ENCODE results near the gene NFATC2. TPM values are rescaled to one million over a fixed set of nuclear protein-coding genes. Genes with fewer than 3 reads are reported as not detected.

NFATC2 gene
- total and polyA plus RNA-seq, 2 experiments from 2014 or later, result 0.52 to 0.59 TPM

DNA sequence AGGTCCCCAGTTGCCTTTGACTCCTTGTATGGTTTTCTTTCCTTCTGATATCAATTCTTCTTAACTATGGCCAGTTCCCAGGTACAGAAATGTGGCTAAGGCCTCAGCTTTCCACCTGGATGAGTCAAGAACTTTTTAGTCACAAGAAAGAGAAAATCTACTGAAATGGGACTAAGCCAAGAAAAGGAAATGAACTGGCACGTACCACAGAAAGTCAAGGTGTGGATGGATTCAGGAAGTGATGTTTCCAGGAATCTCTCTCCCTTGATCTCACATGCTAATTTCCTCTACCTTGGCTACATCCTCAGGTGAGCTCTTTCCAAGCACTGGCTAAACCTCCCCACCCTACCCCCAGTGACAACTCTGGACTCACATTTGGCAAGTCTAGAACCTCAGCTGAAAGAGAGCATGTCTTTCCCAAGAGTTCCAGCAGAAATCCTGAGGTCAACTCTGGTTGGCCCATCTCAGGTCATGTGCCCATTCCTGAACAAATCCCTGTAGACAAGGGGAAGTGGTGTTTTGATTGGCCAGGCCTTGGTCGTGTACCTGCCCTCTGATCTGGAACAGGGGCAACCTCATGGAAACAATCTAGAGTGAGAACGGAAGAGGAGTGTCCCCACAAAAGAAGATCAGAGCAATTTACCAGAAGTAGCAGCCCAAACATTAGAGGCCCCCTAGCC is 205.3 kb downstream of the NFATC2 start:
- H3K36me3 ChIP-seq (ENCODE audit: insufficient read depth), result no peaks in the 10 kb centered on the region
- H3K4me3 ChIP-seq, result no peak overlapping the region
- H3F3A ChIP-seq (replicated peaks; ENCODE audit: low read depth), result no peaks in the 10 kb centered on the region
- H3K4me1 ChIP-seq (ENCODE audit: insufficient read depth), result no peaks in the 10 kb centered on the region
- H3K36me3 Mint-ChIP-seq (ENCODE audit: low read depth), result no peaks in the 10 kb centered on the region; the same call in 2 of the 3 replicates
- peaks cover 12% of the 10 kb centered on the region for H3K9me2 ChIP-seq (ENCODE audit: insufficient read depth)
- peaks cover 9% of the 10 kb centered on the region; the same call in 2 of the 3 replicates for H3K9me3 Mint-ChIP-seq
- no peaks in the 10 kb centered on the region for H4K20me1 ChIP-seq (replicated peaks; ENCODE audit: insufficient read depth)
- no peaks in the 10 kb centered on the region for H3K4me1 Mint-ChIP-seq
- no peak overlapping the region for H3K27ac ChIP-seq (ENCODE audit: low read depth)
- ATAC-seq (no peak), DNase-seq (ENCODE audit: low spot score) (no peak)
- H3K27me3 Mint-ChIP-seq (ENCODE audit: insufficient read depth, low read depth, poor library complexity), result peaks cover 4% of the 10 kb centered on the region
- H3K27me3 ChIP-seq (ENCODE audit: insufficient read depth), result no peaks in the 10 kb centered on the region
- H3K4me3 Mint-ChIP-seq, result no peak overlapping the region
- no peak overlapping the region for H3K27ac Mint-ChIP-seq
- H2AFZ ChIP-seq, result no peak overlapping the region
- TF ChIP-seq STAT1 (IDR thresholded peaks at IDR 0.05; ENCODE audit: unreplicated experiment), result no peak
- no peak for TF ChIP-seq NANOG (IDR thresholded peaks at IDR 0.05; ENCODE audit: borderline replicate concordance)
- no peak for TF ChIP-seq EZH2 (IDR thresholded peaks at IDR 0.05; ENCODE audit: low read depth, unreplicated experiment)
- no peak for TF ChIP-seq ZNF114 (CRISPR knock-in tag; IDR thresholded peaks at IDR 0.05)
- no peak for TF ChIP-seq EZH2phosphoT487 (IDR thresholded peaks at IDR 0.05; ENCODE audit: unreplicated experiment)
- TF ChIP-seq, protein P1, sequence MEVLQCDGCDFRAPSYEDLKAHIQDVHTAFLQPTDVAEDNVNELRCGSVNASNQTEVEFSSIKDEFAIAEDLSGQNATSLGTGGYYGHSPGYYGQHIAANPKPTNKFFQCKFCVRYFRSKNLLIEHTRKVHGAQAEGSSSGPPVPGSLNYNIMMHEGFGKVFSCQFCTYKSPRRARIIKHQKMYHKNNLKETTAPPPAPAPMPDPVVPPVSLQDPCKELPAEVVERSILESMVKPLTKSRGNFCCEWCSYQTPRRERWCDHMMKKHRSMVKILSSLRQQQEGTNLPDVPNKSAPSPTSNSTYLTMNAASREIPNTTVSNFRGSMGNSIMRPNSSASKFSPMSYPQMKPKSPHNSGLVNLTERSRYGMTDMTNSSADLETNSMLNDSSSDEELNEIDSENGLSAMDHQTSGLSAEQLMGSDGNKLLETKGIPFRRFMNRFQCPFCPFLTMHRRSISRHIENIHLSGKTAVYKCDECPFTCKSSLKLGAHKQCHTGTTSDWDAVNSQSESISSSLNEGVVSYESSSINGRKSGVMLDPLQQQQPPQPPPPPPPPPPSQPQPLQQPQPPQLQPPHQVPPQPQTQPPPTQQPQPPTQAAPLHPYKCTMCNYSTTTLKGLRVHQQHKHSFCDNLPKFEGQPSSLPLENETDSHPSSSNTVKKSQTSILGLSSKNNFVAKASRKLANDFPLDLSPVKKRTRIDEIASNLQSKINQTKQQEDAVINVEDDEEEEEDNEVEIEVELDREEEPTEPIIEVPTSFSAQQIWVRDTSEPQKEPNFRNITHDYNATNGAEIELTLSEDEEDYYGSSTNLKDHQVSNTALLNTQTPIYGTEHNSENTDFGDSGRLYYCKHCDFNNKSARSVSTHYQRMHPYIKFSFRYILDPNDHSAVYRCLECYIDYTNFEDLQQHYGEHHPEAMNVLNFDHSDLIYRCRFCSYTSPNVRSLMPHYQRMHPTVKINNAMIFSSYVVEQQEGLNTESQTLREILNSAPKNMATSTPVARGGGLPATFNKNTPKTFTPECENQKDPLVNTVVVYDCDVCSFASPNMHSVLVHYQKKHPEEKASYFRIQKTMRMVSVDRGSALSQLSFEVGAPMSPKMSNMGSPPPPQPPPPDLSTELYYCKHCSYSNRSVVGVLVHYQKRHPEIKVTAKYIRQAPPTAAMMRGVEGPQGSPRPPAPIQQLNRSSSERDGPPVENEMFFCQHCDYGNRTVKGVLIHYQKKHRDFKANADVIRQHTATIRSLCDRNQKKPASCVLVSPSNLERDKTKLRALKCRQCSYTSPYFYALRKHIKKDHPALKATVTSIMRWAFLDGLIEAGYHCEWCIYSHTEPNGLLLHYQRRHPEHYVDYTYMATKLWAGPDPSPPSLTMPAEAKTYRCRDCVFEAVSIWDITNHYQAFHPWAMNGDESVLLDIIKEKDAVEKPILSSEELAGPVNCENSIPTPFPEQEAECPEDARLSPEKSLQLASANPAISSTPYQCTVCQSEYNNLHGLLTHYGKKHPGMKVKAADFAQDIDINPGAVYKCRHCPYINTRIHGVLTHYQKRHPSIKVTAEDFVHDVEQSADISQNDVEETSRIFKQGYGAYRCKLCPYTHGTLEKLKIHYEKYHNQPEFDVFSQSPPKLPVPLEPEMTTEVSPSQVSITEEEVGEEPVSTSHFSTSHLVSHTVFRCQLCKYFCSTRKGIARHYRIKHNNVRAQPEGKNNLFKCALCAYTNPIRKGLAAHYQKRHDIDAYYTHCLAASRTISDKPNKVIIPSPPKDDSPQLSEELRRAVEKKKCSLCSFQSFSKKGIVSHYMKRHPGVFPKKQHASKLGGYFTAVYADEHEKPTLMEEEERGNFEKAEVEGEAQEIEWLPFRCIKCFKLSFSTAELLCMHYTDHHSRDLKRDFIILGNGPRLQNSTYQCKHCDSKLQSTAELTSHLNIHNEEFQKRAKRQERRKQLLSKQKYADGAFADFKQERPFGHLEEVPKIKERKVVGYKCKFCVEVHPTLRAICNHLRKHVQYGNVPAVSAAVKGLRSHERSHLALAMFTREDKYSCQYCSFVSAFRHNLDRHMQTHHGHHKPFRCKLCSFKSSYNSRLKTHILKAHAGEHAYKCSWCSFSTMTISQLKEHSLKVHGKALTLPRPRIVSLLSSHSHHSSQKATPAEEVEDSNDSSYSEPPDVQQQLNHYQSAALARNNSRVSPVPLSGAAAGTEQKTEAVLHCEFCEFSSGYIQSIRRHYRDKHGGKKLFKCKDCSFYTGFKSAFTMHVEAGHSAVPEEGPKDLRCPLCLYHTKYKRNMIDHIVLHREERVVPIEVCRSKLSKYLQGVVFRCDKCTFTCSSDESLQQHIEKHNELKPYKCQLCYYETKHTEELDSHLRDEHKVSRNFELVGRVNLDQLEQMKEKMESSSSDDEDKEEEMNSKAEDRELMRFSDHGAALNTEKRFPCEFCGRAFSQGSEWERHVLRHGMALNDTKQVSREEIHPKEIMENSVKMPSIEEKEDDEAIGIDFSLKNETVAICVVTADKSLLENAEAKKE (CRISPR knock-in tag; IDR thresholded peaks at IDR 0.05), result no peak
- no peak for TF ChIP-seq POLR2AphosphoS5 (IDR thresholded peaks at IDR 0.05; ENCODE audit: low read depth)
- TF ChIP-seq JUNB (IDR thresholded peaks at IDR 0.05; ENCODE audit: unreplicated experiment), result no peak
- TF ChIP-seq CREB1 (CRISPR knock-in tag; IDR thresholded peaks at IDR 0.05; ENCODE audit: low read depth), result no peak
- TF ChIP-seq, protein P2, sequence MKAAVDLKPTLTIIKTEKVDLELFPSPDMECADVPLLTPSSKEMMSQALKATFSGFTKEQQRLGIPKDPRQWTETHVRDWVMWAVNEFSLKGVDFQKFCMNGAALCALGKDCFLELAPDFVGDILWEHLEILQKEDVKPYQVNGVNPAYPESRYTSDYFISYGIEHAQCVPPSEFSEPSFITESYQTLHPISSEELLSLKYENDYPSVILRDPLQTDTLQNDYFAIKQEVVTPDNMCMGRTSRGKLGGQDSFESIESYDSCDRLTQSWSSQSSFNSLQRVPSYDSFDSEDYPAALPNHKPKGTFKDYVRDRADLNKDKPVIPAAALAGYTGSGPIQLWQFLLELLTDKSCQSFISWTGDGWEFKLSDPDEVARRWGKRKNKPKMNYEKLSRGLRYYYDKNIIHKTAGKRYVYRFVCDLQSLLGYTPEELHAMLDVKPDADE (IDR thresholded peaks at IDR 0.05), result no peak
- TF ChIP-seq, protein P3, sequence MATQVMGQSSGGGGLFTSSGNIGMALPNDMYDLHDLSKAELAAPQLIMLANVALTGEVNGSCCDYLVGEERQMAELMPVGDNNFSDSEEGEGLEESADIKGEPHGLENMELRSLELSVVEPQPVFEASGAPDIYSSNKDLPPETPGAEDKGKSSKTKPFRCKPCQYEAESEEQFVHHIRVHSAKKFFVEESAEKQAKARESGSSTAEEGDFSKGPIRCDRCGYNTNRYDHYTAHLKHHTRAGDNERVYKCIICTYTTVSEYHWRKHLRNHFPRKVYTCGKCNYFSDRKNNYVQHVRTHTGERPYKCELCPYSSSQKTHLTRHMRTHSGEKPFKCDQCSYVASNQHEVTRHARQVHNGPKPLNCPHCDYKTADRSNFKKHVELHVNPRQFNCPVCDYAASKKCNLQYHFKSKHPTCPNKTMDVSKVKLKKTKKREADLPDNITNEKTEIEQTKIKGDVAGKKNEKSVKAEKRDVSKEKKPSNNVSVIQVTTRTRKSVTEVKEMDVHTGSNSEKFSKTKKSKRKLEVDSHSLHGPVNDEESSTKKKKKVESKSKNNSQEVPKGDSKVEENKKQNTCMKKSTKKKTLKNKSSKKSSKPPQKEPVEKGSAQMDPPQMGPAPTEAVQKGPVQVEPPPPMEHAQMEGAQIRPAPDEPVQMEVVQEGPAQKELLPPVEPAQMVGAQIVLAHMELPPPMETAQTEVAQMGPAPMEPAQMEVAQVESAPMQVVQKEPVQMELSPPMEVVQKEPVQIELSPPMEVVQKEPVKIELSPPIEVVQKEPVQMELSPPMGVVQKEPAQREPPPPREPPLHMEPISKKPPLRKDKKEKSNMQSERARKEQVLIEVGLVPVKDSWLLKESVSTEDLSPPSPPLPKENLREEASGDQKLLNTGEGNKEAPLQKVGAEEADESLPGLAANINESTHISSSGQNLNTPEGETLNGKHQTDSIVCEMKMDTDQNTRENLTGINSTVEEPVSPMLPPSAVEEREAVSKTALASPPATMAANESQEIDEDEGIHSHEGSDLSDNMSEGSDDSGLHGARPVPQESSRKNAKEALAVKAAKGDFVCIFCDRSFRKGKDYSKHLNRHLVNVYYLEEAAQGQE (IDR thresholded peaks at IDR 0.05; ENCODE audit: unreplicated experiment), result no peak
- TF ChIP-seq, protein P4, sequence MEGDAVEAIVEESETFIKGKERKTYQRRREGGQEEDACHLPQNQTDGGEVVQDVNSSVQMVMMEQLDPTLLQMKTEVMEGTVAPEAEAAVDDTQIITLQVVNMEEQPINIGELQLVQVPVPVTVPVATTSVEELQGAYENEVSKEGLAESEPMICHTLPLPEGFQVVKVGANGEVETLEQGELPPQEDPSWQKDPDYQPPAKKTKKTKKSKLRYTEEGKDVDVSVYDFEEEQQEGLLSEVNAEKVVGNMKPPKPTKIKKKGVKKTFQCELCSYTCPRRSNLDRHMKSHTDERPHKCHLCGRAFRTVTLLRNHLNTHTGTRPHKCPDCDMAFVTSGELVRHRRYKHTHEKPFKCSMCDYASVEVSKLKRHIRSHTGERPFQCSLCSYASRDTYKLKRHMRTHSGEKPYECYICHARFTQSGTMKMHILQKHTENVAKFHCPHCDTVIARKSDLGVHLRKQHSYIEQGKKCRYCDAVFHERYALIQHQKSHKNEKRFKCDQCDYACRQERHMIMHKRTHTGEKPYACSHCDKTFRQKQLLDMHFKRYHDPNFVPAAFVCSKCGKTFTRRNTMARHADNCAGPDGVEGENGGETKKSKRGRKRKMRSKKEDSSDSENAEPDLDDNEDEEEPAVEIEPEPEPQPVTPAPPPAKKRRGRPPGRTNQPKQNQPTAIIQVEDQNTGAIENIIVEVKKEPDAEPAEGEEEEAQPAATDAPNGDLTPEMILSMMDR (conservative IDR thresholded peaks at IDR 0.05; ENCODE audit: low read depth in 2 of 2), result no peak
- TF ChIP-seq ZNF331 (CRISPR knock-in tag; IDR thresholded peaks at IDR 0.05; ENCODE audit: low read depth), result no peak
- H3K79me2 ChIP-seq (replicated peaks; ENCODE audit: insufficient read depth), result no peaks in the 10 kb centered on the region
- no peak overlapping the region for H3K4me2 ChIP-seq
